Ishikawa (cell line): Measurements from ENCODE around the gene QRSL1.

Experiments
- CEBPB ChIP-seq: IDR thresholded peaks from 2 replicates; pipeline ENCODE4 v1.6.1; 2012
- CREB1 ChIP-seq: IDR thresholded peaks from 2 replicates; pipeline ENCODE4 v1.6.1; 2012; ENCODE audit warnings: low read depth
- EGR1 ChIP-seq: IDR thresholded peaks from 2 replicates; pipeline ENCODE4 v1.6.1; 2012
- EP300 ChIP-seq: IDR thresholded peaks from 2 replicates; pipeline ENCODE4 v1.6.1; 2012; ENCODE audit warnings: borderline replicate concordance
- FOXM1 ChIP-seq: IDR thresholded peaks from 2 replicates; pipeline ENCODE4 v1.6.1; 2012; ENCODE audit warnings: low read depth, borderline replicate concordance
- MAX ChIP-seq: IDR thresholded peaks from 2 replicates; pipeline ENCODE4 v1.6.1; 2012
- NFIC ChIP-seq: IDR thresholded peaks from 2 replicates; pipeline ENCODE4 v1.6.1; 2012
- RAD21 ChIP-seq: IDR thresholded peaks from 2 replicates; pipeline ENCODE4 v1.6.1; 2012; ENCODE audit warnings: low read depth
- TAF1 ChIP-seq: IDR thresholded peaks from 2 replicates; pipeline ENCODE4 v1.6.1; 2012; ENCODE audit warnings: low read depth, mild to moderate bottlenecking
- TCF12 ChIP-seq: IDR thresholded peaks from 2 replicates; pipeline ENCODE4 v1.6.1; 2012; ENCODE audit warnings: low read depth
- TEAD4 ChIP-seq: IDR thresholded peaks from 2 replicates; pipeline ENCODE4 v1.6.1; 2012
- YY1 ChIP-seq: IDR thresholded peaks from 2 replicates; pipeline ENCODE4 v1.6.1; 2012; ENCODE audit warnings: low read depth
- ZBTB7A ChIP-seq: IDR thresholded peaks from 2 replicates; pipeline ENCODE4 v1.6.1; 2012; ENCODE audit warnings: low read depth
- TF ChIP-seq, protein P1 (sequence below): IDR thresholded peaks from 2 replicates; pipeline ENCODE4 v1.6.1; 2012; ENCODE audit warnings: low read depth, mild to moderate bottlenecking
- TF ChIP-seq, protein P2 (sequence below): IDR thresholded peaks from 2 replicates; pipeline ENCODE4 v1.6.1; 2012

QRSL1 gene

DNA sequence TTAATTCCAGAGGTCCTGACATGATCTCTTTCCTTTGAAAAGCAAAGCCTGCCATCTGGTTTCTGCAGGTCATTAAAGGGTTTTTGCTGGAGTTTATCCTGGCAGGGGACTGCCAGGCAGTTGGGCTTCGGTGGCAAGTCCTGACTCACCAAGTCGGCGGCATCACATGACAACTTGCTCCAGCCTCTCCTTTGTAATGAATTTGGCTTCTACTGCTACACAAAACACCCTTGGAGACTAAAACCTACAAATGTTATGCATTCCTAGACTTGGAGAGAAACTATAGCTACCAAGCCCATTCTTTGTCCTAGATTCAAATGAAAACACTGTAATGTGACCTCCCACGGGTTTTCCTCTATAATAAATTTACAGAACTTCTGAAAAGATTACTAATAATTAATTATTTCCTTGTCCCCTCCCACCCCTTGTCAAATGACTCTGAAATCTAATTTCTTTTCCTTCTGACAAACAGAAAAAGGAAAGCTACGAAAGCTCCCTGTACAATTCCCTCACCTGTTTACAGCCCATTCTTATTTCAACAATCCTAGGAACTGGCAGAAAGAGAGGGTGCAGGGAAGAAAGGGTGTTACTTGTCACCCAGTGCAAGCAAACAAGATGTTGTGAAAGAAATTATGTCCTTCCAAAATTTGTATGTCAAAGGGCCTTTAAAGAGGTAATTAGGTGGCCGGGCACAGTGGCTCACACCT, 62.9 kb downstream of the QRSL1 start:
- TF ChIP-seq ZBTB7A (no peak), YY1 (no peak), TAF1 (no peak)
- TF ChIP-seq, protein P1, sequence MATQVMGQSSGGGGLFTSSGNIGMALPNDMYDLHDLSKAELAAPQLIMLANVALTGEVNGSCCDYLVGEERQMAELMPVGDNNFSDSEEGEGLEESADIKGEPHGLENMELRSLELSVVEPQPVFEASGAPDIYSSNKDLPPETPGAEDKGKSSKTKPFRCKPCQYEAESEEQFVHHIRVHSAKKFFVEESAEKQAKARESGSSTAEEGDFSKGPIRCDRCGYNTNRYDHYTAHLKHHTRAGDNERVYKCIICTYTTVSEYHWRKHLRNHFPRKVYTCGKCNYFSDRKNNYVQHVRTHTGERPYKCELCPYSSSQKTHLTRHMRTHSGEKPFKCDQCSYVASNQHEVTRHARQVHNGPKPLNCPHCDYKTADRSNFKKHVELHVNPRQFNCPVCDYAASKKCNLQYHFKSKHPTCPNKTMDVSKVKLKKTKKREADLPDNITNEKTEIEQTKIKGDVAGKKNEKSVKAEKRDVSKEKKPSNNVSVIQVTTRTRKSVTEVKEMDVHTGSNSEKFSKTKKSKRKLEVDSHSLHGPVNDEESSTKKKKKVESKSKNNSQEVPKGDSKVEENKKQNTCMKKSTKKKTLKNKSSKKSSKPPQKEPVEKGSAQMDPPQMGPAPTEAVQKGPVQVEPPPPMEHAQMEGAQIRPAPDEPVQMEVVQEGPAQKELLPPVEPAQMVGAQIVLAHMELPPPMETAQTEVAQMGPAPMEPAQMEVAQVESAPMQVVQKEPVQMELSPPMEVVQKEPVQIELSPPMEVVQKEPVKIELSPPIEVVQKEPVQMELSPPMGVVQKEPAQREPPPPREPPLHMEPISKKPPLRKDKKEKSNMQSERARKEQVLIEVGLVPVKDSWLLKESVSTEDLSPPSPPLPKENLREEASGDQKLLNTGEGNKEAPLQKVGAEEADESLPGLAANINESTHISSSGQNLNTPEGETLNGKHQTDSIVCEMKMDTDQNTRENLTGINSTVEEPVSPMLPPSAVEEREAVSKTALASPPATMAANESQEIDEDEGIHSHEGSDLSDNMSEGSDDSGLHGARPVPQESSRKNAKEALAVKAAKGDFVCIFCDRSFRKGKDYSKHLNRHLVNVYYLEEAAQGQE, result no peak
- TF ChIP-seq, protein P2, sequence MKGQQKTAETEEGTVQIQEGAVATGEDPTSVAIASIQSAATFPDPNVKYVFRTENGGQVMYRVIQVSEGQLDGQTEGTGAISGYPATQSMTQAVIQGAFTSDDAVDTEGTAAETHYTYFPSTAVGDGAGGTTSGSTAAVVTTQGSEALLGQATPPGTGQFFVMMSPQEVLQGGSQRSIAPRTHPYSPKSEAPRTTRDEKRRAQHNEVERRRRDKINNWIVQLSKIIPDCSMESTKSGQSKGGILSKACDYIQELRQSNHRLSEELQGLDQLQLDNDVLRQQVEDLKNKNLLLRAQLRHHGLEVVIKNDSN, result peak; percentile 80

DNA sequence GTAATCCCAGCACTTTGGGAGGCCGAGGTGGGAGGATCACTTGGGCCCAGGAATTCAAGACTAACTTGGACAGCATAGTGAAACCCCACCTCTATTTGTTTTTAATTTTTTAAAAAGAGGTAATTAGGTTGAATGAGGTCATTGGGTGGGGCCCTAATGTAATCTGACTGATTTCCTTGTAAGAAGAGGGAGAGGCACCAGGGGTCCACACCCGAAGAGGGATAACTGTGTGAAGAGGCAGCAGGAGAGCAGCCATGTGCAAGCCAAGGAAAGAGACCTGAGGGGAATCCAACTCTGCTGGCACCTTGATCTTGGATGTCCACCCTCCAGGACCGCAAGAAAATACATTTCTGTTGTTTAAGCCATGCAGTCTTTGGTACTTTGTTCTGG, 63.4 kb downstream of the QRSL1 start:
- no peak for TF ChIP-seq TAF1
- TF ChIP-seq EGR1, result no peak
- TF ChIP-seq, protein P1, result no peak
- no peak for TF ChIP-seq CREB1
- TF ChIP-seq NFIC, result no peak

DNA sequence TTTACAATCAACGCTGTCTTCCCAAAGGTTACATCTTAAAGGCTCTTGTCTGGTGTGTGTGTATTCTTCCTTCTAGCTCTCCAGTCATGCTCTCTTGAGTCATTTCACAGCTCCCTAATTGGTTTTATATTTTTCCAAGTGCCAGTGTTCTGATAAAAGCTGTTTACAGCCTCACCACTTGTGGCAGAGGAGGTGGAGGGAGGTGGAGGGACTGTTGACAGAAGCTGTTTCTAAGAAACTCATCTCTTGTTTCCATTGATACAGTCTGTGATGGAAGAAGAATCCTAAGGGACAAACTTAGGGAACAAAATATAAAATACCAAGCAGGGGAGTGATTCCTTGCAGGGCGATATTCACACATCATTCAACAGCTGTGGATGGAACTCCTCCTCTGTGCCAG, 64.0 kb downstream of the QRSL1 start:
- no peak for TF ChIP-seq RAD21
- no peak for TF ChIP-seq EGR1
- TF ChIP-seq TCF12, result no peak
- TF ChIP-seq TAF1, result no peak
- TF ChIP-seq, protein P1, result no peak
- no peak for TF ChIP-seq TEAD4
- TF ChIP-seq ZBTB7A, result no peak
- no peak for TF ChIP-seq NFIC
- TF ChIP-seq EP300, result no peak
- TF ChIP-seq, protein P2, result no peak
- TF ChIP-seq MAX, result no peak
- TF ChIP-seq CEBPB, result no peak
- no peak for TF ChIP-seq CREB1
- TF ChIP-seq YY1, result no peak

DNA sequence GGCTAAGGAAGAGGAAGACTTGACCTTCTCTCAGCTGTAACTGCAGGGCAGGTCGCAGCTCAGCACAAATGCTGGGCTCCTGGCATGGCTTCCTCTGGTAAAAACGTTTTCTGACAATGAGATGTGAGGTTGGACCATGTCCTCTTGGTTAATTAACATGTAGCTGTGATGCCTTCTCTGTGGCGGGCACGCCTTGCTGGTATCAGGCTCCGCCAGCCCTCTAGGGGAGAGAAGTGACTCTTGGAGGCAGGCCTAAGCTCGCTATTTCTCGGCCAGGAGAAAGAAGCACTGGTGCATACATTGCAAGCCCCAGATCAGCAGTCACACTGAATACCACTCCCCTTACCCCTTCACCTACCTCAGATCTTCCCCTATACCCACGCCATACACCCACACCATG, 65.0 kb downstream of the QRSL1 start:
- TF ChIP-seq, protein P1, result no peak
- TF ChIP-seq EP300, result no peak
- no peak for TF ChIP-seq TCF12
- no peak for TF ChIP-seq TEAD4
- TF ChIP-seq RAD21, result no peak
- no peak for TF ChIP-seq EGR1
- no peak for TF ChIP-seq TAF1
- no peak for TF ChIP-seq CEBPB
- no peak for TF ChIP-seq NFIC
- TF ChIP-seq YY1, result no peak
- TF ChIP-seq ZBTB7A, result no peak
- TF ChIP-seq, protein P2, result no peak
- no peak for TF ChIP-seq FOXM1
- TF ChIP-seq MAX, result no peak
- no peak for TF ChIP-seq CREB1
